HCT116 (cell line): Measurements from ENCODE around the gene IGSF21. TPM values are rescaled to one million over a fixed set of nuclear protein-coding genes. Genes with fewer than 3 reads are reported as not detected.

Experiments used
- ATAC-seq: fragments of 200-7000 bp; cut with Tn5 transposase; 2 replicates; pipeline ENCODE4 v1.9.1; 2020; ENCODE audit warnings: mild to moderate bottlenecking, moderate library complexity
- BruUV-seq: library from RNA; stranded (reverse); fragments of 400-500 nt; replicated peaks from 2 replicates; lab custom pipeline; 2021; lab: Mats Ljungman, UMichigan
- CTCF ChIA-PET: fragments of 300-600 bp; sonication (Branson Sonifier 250); formaldehyde crosslinking; loops from one replicate; lab custom pipeline; 2021; ENCODE audit warnings: antibody characterized with exemption; lab: Charles Lee
- POLR2A ChIA-PET: fragments of 300-600, 350-600 bp; sonication (Branson Sonifier 250); formaldehyde crosslinking; loops from one replicate; lab custom pipeline; 2021; ENCODE audit warnings: antibody characterized with exemption; lab: Charles Lee
- RAD21 ChIA-PET, 2 experiments: fragments of 300-600 bp; sonication (Branson Sonifier 250); formaldehyde crosslinking; loops; one replicate each; lab custom pipeline; 2023; ENCODE audit warnings: low total read pairs in 2 of 2; ENCODE audit not compliant: uncharacterized antibody in 2 of 2, unreplicated experiment in 2 of 2, low non-redundant PET in 1 of 2; lab: Charles Lee
- DNase-seq: peaks from one replicate; pipeline ENCODE4 v3.0.0-alpha.2; 2010; ENCODE audit warnings: low read depth, low spot score
- H2AFZ ChIP-seq: fragments of 200-600 bp; shearing (Covaris generic), sonication (generic); 2 replicates; pipeline ENCODE4 v1.6.1; 2017; ENCODE audit warnings: low read depth, mixed run types, mixed read lengths, antibody characterized with exemption, low read length; ENCODE audit not compliant: poor library complexity, severe bottlenecking
- H3K27ac ChIP-seq: 2 replicates; pipeline ENCODE4 v1.5.1; 2012; ENCODE audit warnings: low read depth, low read length
- H3K27me3 ChIP-seq: fragments of 200-600 bp; sonication (generic); 2 replicates; pipeline ENCODE4 v1.6.1; 2016; ENCODE audit warnings: mixed run types, low read length, mixed read lengths; ENCODE audit not compliant: insufficient read depth
- H3K36me3 ChIP-seq, 2 experiments: fragments of 200-500 bp in 1 of 2; fragments of 200-600 bp in 1 of 2; sonication (Bioruptor generic) in 1 of 2; sonication (generic) in 1 of 2; 2 replicates each; pipeline versions ENCODE4 v1.5.1 to v1.6.1; 2014 to 2016; ENCODE audit warnings: low read length in 2 of 2, inconsistent platforms in 1 of 2, mixed read lengths in 1 of 2, mixed run types in 1 of 2; ENCODE audit not compliant: insufficient read depth in 2 of 2, control insufficient read depth in 1 of 2
- H3K4me1 ChIP-seq, 2 experiments: fragments of 200-600 bp in 1 of 2; sonication (generic) in 1 of 2; 2 replicates each; pipeline versions ENCODE4 v1.5.1 to v1.6.1; 2012 to 2017; ENCODE audit warnings: low read length in 2 of 2, inconsistent platforms in 1 of 2, mild to moderate bottlenecking in 1 of 2, mixed read lengths in 1 of 2, mixed run types in 1 of 2, moderate library complexity in 1 of 2; ENCODE audit not compliant: insufficient read depth in 2 of 2, control insufficient read depth in 1 of 2
- H3K4me2 ChIP-seq: fragments of 200-600 bp; sonication (generic); 2 replicates; pipeline ENCODE4 v1.6.1; 2017; ENCODE audit warnings: mixed run types, low read length, mixed read lengths
- H3K4me3 ChIP-seq, 2 experiments: fragments of 200-600 bp in 1 of 2; sonication (generic) in 1 of 2; replicated peaks in 1 of 2; 2 replicates each; pipeline ENCODE4 v1.5.1; 2011 to 2016; ENCODE audit warnings: low read length in 2 of 2, control low read depth in 1 of 2, low read depth in 1 of 2, mild to moderate bottlenecking in 1 of 2, mixed read lengths in 1 of 2, mixed run types in 1 of 2
- H3K79me2 ChIP-seq: fragments of 200-600 bp; sonication (generic); 2 replicates; pipeline ENCODE4 v1.6.1; 2017; ENCODE audit warnings: mild to moderate bottlenecking, mixed run types, low read length, moderate library complexity, mixed read lengths; ENCODE audit not compliant: insufficient read depth
- H3K9ac ChIP-seq: fragments of 200-600 bp; sonication (generic); 2 replicates; pipeline ENCODE4 v1.6.1; 2016; ENCODE audit warnings: low read length, mixed read lengths
- H3K9me2 ChIP-seq: fragments of 200-600 bp; sonication (generic), shearing (Covaris generic); 2 replicates; pipeline ENCODE4 v1.6.1; 2017; ENCODE audit warnings: mixed run types, mild to moderate bottlenecking, moderate library complexity; ENCODE audit not compliant: insufficient read depth
- H3K9me3 ChIP-seq, 2 experiments: fragments of 200-500 bp in 1 of 2; fragments of 200-600 bp in 1 of 2; sonication (Bioruptor generic) in 1 of 2; sonication (generic) in 1 of 2; 2 replicates each; pipeline ENCODE4 v1.6.1; 2014 to 2017; ENCODE audit warnings: low read length in 2 of 2, mixed read lengths in 2 of 2, inconsistent platforms in 1 of 2, low read depth in 1 of 2, mild to moderate bottlenecking in 1 of 2, mixed run types in 1 of 2, moderate library complexity in 1 of 2; ENCODE audit not compliant: control insufficient read depth in 1 of 2, insufficient read depth in 1 of 2
- H4K20me1 ChIP-seq: fragments of 200-600 bp; sonication (generic), shearing (Covaris generic); 2 replicates; pipeline ENCODE4 v1.6.1; 2017; ENCODE audit warnings: mixed run types, mild to moderate bottlenecking, moderate library complexity; ENCODE audit not compliant: insufficient read depth
- CBX3 ChIP-seq: IDR thresholded peaks from 2 replicates; pipeline ENCODE4 v1.6.1; 2012; ENCODE audit warnings: low read depth
- CTCF ChIP-seq, 3 experiments: fragments of 200-600 bp in 1 of 3; sonication (generic) in 1 of 3; IDR thresholded peaks in 2 of 3; conservative IDR thresholded peaks in 1 of 3; 2 replicates each; pipeline ENCODE4 v1.5.1; 2012 to 2017; ENCODE audit warnings: low read depth in 2 of 3, low read length in 2 of 3, antibody characterized with exemption in 1 of 3, borderline replicate concordance in 1 of 3, control low read depth in 1 of 3, mild to moderate bottlenecking in 1 of 3, mixed read lengths in 1 of 3, mixed run types in 1 of 3, moderate library complexity in 1 of 3; ENCODE audit not compliant: insufficient read depth in 1 of 3
- EZH2 ChIP-seq: fragments of 200-600 bp; sonication (generic); IDR thresholded peaks from 2 replicates; pipeline ENCODE4 v1.6.1; 2017; ENCODE audit warnings: antibody characterized with exemption, mixed run types
- EZH2phosphoT487 ChIP-seq: fragments of 200-600 bp; IDR thresholded peaks from 2 replicates; pipeline ENCODE4 v1.6.1; 2018; ENCODE audit warnings: antibody characterized with exemption, borderline replicate concordance
- JUND ChIP-seq: IDR thresholded peaks from 2 replicates; pipeline ENCODE4 v1.6.1; 2012
- SIN3A ChIP-seq: IDR thresholded peaks from 2 replicates; pipeline ENCODE4 v1.6.1; 2012; ENCODE audit warnings: low read depth
- intact Hi-C: fragments of 100-400 bp; cut with micrococcal nuclease; formaldehyde crosslinking; loops from 2 replicates; pipeline ENCODE4 v1.10.0; 2022
- total RNA-seq: library from RNA; stranded (reverse); gene quantifications from one replicate; pipeline ENCODE4 v1.2.1, GENCODE V29; 2021; ENCODE audit not compliant: unreplicated experiment
- TF ChIP-seq, protein P1 (sequence below): IDR thresholded peaks from 2 replicates; pipeline ENCODE4 v1.6.1; 2011; ENCODE audit warnings: mild to moderate bottlenecking, low read length, moderate library complexity; ENCODE audit not compliant: insufficient replicate concordance; ENCODE audit errors: extremely low read depth

IGSF21 gene
- total RNA-seq, 1 experiment from 2014 or later: not detected

- no peak for TF ChIP-seq JUND
- TF ChIP-seq SIN3A: no peak
- no peak for TF ChIP-seq EZH2
- TF ChIP-seq, protein P1, sequence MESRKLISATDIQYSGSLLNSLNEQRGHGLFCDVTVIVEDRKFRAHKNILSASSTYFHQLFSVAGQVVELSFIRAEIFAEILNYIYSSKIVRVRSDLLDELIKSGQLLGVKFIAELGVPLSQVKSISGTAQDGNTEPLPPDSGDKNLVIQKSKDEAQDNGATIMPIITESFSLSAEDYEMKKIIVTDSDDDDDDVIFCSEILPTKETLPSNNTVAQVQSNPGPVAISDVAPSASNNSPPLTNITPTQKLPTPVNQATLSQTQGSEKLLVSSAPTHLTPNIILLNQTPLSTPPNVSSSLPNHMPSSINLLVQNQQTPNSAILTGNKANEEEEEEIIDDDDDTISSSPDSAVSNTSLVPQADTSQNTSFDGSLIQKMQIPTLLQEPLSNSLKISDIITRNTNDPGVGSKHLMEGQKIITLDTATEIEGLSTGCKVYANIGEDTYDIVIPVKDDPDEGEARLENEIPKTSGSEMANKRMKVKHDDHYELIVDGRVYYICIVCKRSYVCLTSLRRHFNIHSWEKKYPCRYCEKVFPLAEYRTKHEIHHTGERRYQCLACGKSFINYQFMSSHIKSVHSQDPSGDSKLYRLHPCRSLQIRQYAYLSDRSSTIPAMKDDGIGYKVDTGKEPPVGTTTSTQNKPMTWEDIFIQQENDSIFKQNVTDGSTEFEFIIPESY: no peak
- no peak for TF ChIP-seq EZH2phosphoT487
- no peak for TF ChIP-seq CBX3
- TF ChIP-seq CTCF (IDR thresholded peaks at IDR 0.05 in 2 of 3, conservative IDR thresholded peaks at IDR 0.05 in 1 of 3; ENCODE audit: borderline replicate concordance in 1 of 3, insufficient read depth in 1 of 3, low read depth in 2 of 3, low read length in 2 of 3): no peak
- no peak for ATAC-seq
- POLR2A ChIA-PET: no interaction called here
- BruUV-seq: no TSS peak
- Histone ChIP-seq H3K36me3 (no peaks in the 10 kb centered on the region), H3K27me3 (no peaks in the 10 kb centered on the region), H3K9ac (no peak overlapping the region), H3K9me2 (no peaks in the 10 kb centered on the region), H3K79me2 (no peaks in the 10 kb centered on the region), H3K4me3 (no peak overlapping the region), H2AFZ (no peak overlapping the region), H3K27ac (no peak overlapping the region), H3K4me2 (no peak overlapping the region), H3K9me3 (peaks cover 5% of the 10 kb centered on the region in 2 experiments; a peak in 2 of 4 replicates), H4K20me1 (no peaks in the 10 kb centered on the region), H3K4me1 (peaks cover 7 to 17% of the 10 kb centered on the region in 2 experiments)
- RAD21 ChIA-PET: no interaction called here
- CTCF ChIA-PET: no interaction called here
- intact Hi-C loops: no loop called here
- DNase-seq: no peak
Measured at GRCh38 chr1:18409609-18410237, 302.1 kb downstream of the IGSF21 start.
